Skin epidermis (tissue), 12 donors: Measurements from ENCODE around the gene TRIM9.

ENCODE experiments used
- H3K27ac ChIP-seq, 21 experiments: fragments of 200-600 bp; sonication (generic) in 11 of 21; one replicate each; pipeline ENCODE4 v1.5.0; 2020; ENCODE audit warnings: mild to moderate bottlenecking in 3 of 21, inconsistent platforms in 2 of 21, moderate library complexity in 2 of 21
- H3K4me3 ChIP-seq, 7 experiments: fragments of 200-600 bp; sonication (generic) in 2 of 7; one replicate each; pipeline ENCODE4 v1.5.0; 2020; ENCODE audit warnings: inconsistent platforms in 2 of 7, mild to moderate bottlenecking in 2 of 7, moderate library complexity in 1 of 7

The TRIM9 gene

GRCh38 chr14:51094282-51094821 is 553 bp downstream of the TRIM9 start:
- Histone ChIP-seq H3K4me3 (peak overlapping the region; percentile 51 to 72 (median 59)), H3K27ac (no peak overlapping the region)

GRCh38 chr14:51093371-51094281 is 1.3 kb downstream of the TRIM9 start:
- no peak overlapping the region for H3K27ac ChIP-seq

GRCh38 chr14:51092965-51093364 is 1.9 kb downstream of the TRIM9 start:
- Histone ChIP-seq H3K4me3 (peak overlapping the region in 1 of 7 experiments; percentile 61), H3K27ac (no peak overlapping the region)

More at GRCh38 chr14:51093371-51094281, 1.3 kb downstream of the TRIM9 start:
- H3K4me3 ChIP-seq: peak overlapping the region; percentile 51 to 72 (median 59)

GRCh38 chr14:51089278-51089677 is 5.6 kb downstream of the TRIM9 start:
- H3K27ac ChIP-seq: no peak overlapping the region
- no peak overlapping the region for H3K4me3 ChIP-seq

GRCh38 chr14:51087031-51087441 is 7.9 kb downstream of the TRIM9 start:
- Histone ChIP-seq H3K4me3 (no peak overlapping the region), H3K27ac (no peak overlapping the region)

GRCh38 chr14:51086044-51086443 is 8.9 kb downstream of the TRIM9 start:
- Histone ChIP-seq H3K27ac (no peak overlapping the region), H3K4me3 (no peak overlapping the region)

GRCh38 chr14:51084962-51085361 is 9.9 kb downstream of the TRIM9 start:
- no peak overlapping the region for H3K27ac ChIP-seq

GRCh38 chr14:51084507-51084906 is 10.4 kb downstream of the TRIM9 start:
- Histone ChIP-seq H3K4me3 (no peak overlapping the region), H3K27ac (no peak overlapping the region)

More at GRCh38 chr14:51084962-51085361, 9.9 kb downstream of the TRIM9 start:
- H3K4me3 ChIP-seq: no peak overlapping the region

GRCh38 chr14:51082349-51082748 is 12.6 kb downstream of the TRIM9 start:
- no peak overlapping the region for H3K27ac ChIP-seq
- no peak overlapping the region for H3K4me3 ChIP-seq

- Histone ChIP-seq H3K4me3 (no peak overlapping the region), H3K27ac (no peak overlapping the region)
Observed at GRCh38 chr14:51081712-51082111, 13.2 kb downstream of the TRIM9 start.

- H3K4me3 ChIP-seq: no peak overlapping the region
- no peak overlapping the region for H3K27ac ChIP-seq
Observed at GRCh38 chr14:51081209-51081608, 13.7 kb downstream of the TRIM9 start.

- H3K27ac ChIP-seq: no peak overlapping the region
- no peak overlapping the region for H3K4me3 ChIP-seq
Observed at GRCh38 chr14:51080645-51081044, 14.3 kb downstream of the TRIM9 start.

- H3K27ac ChIP-seq: no peak overlapping the region
- H3K4me3 ChIP-seq: no peak overlapping the region
Observed at GRCh38 chr14:51079489-51079888, 15.4 kb downstream of the TRIM9 start.

GRCh38 chr14:51079085-51079484 is 15.8 kb downstream of the TRIM9 start:
- H3K4me3 ChIP-seq: no peak overlapping the region
- H3K27ac ChIP-seq: no peak overlapping the region

- H3K27ac ChIP-seq: no peak overlapping the region
Observed at GRCh38 chr14:51074701-51075385, 20.1 kb downstream of the TRIM9 start.

GRCh38 chr14:51073731-51074130 is 21.2 kb downstream of the TRIM9 start:
- H3K27ac ChIP-seq: no peak overlapping the region
- H3K4me3 ChIP-seq: no peak overlapping the region

More at GRCh38 chr14:51074701-51075385, 20.1 kb downstream of the TRIM9 start:
- H3K4me3 ChIP-seq: no peak overlapping the region

- Histone ChIP-seq H3K27ac (no peak overlapping the region), H3K4me3 (no peak overlapping the region)
Observed at GRCh38 chr14:51072976-51073375, 21.9 kb downstream of the TRIM9 start.

GRCh38 chr14:51071857-51072256 is 23.0 kb downstream of the TRIM9 start:
- Histone ChIP-seq H3K4me3 (no peak overlapping the region), H3K27ac (no peak overlapping the region)

- Histone ChIP-seq H3K4me3 (no peak overlapping the region), H3K27ac (no peak overlapping the region)
Observed at GRCh38 chr14:51070726-51071125, 24.2 kb downstream of the TRIM9 start.

- H3K27ac ChIP-seq: no peak overlapping the region
- H3K4me3 ChIP-seq: no peak overlapping the region
Observed at GRCh38 chr14:51069055-51069454, 25.9 kb downstream of the TRIM9 start.

- Histone ChIP-seq H3K4me3 (no peak overlapping the region), H3K27ac (no peak overlapping the region)
Observed at GRCh38 chr14:51068268-51068667, 26.6 kb downstream of the TRIM9 start.
